Pancreas (tissue), 10 donors: Measurements from ENCODE around the gene RSPH3. TPM values are rescaled to one million over a fixed set of nuclear protein-coding genes. Genes with fewer than 3 reads are reported as not detected.
A peak's percentile ranks its signal among the peaks of the same experiment; 100 is the strongest.

ENCODE experiments used
- ATAC-seq, 4 donors: fragments of 200-7000 bp; cut with Tn5 transposase; one replicate each; pipeline versions ENCODE4 v1.8.0 to v1.9.1; 2020; ENCODE audit warnings: mild to moderate bottlenecking in 4 of 4, moderate library complexity in 4 of 4
- DNase-seq, 6 donors: peaks; one replicate each; pipeline ENCODE4 v3.0.0-alpha.2; 2020
- FAIRE-seq: peaks from 2 replicates; lab custom pipeline; 2012; peaks lifted over from hg19 to GRCh38; lab: Jason Lieb, UNC
- H3K27ac ChIP-seq, 4 donors: fragments of 200-600 bp; sonication (generic); 1 replicate in 3 of 4; 2 replicates in 1 of 4; pipeline versions ENCODE4 v1.5.0 to v1.8.0; 2020
- H3K27me3 ChIP-seq, 4 donors: fragments of 200-600 bp; one replicate each; pipeline ENCODE4 v1.8.0; 2021
- H3K36me3 ChIP-seq, 3 donors: fragments of 200-600 bp; sonication (generic) in 1 of 3; one replicate each; pipeline versions ENCODE4 v1.5.0 to v1.8.0; 2020 to 2021
- H3K4me1 ChIP-seq, 3 donors: fragments of 200-600 bp; one replicate each; pipeline ENCODE4 v1.8.0; 2021
- H3K4me3 ChIP-seq, 4 donors: fragments of 200-600 bp; sonication (generic) in 2 of 4; one replicate each; pipeline versions ENCODE4 v1.5.0 to v1.8.0; 2020 to 2021
- H3K9me3 ChIP-seq, 4 donors: fragments of 200-600 bp; one replicate each; pipeline ENCODE4 v1.8.0; 2021
- WGBS, 2 donors: extraction: QIAGEN DNeasy Blood & Tissue Kit; methylation state at CpG; one replicate each; pipeline ENCODE4 v1.1.7; 2013; 5-methylcytosine and 5-hydroxymethylcytosine counted together
- intact Hi-C, 3 donors: fragments of 100-400 bp; cut with DNase I; formaldehyde crosslinking; loops; one replicate each; pipeline versions ENCODE4 v1.11.1 to v1.14.2; 2022
- polyA plus RNA-seq, 2 donors: library from polyadenylated mRNA; stranded (reverse); fragments of 200-250 nt; gene quantifications; one replicate each; pipeline ENCODE4 v1.2.3, GENCODE V29; 2013
- total RNA-seq, 6 donors: library from RNA; stranded (reverse); fragmentation: NEBNext Ultra II Directional in 4 of 6; extraction: Animal tissue kit (Norgen Biotek cat#: 25700) in 4 of 6; gene quantifications; one replicate each; pipeline versions ENCODE4 v1.2.1 to v1.2.4, GENCODE V29; 2021 to 2023
- TF ChIP-seq, protein P1 (sequence below), 4 donors: fragments of 200-600 bp; sonication (generic) in 3 of 4; IDR thresholded peaks; one replicate each; pipeline versions ENCODE4 v1.5.0 to v1.8.0; 2021; ENCODE audit warnings: antibody characterized with exemption in 4 of 4
- donor health status: healthy with polysubstance abuse.
- donor health status: DM: no; HTN: no; CAD: no; lungs with moderate emphysema.
- donor health status: DM: no; HTN: no; CAD: no.
- donor health status: control.
- donor health status: control.
- donor health status: Bipolar disorder and iron deficiency.
- donor health status: DM: yes; HTN: yes; CAD: no.
- donor health status: DM: no; HTN: no; CAD: no.
- donor health status: DM: no; HTN: no; CAD: no.
- donor health status: DM: yes; HTN: yes; CAD: no.

RSPH3 gene
- total and polyA plus RNA-seq, 8 donors = 2.1 to 8.8 (median 4.7) TPM

DNA sequence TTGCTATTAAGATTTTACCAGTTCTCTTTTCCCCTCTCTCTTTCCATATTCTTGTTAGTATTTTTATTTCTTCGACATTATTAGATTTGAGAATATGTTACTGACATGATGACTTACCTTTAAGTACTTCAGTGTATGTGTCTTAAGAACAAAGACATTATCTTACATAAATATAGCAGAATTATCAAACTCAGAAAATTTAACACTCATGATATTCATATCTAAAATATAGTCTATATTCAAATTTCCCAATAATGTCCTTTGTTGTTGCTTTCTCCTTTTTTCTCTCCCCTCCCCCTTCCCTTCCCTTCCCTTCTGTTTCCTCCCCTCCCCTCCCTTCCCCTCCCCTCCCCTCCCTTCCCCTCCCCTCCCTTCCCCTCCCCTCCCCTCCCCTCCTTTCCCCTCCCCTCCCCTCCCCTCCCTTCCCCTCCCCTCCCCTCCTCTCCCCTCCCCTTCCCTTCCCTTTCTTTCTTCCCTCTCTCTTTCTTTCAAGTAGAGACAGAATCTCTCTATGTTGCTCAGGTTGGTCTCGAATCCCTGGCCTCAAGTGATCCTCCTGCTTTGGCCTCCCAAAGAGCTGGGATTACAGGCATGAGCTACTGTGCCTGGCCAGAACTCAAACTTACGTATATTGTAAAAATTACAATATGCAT is 56.5 kb downstream of the RSPH3 start:
- ATAC-seq = no peak
- WGBS, 2 donors = 97 to 98% methylated on average over 3 of the region's 3 CpGs
- no peak for DNase-seq
- intact Hi-C loops = no loop called here
- no peaks in the 10 kb centered on the region for H3K9me3 ChIP-seq
- FAIRE-seq = no peak
- H3K27ac ChIP-seq = no peak overlapping the region
- TF ChIP-seq, protein P1, sequence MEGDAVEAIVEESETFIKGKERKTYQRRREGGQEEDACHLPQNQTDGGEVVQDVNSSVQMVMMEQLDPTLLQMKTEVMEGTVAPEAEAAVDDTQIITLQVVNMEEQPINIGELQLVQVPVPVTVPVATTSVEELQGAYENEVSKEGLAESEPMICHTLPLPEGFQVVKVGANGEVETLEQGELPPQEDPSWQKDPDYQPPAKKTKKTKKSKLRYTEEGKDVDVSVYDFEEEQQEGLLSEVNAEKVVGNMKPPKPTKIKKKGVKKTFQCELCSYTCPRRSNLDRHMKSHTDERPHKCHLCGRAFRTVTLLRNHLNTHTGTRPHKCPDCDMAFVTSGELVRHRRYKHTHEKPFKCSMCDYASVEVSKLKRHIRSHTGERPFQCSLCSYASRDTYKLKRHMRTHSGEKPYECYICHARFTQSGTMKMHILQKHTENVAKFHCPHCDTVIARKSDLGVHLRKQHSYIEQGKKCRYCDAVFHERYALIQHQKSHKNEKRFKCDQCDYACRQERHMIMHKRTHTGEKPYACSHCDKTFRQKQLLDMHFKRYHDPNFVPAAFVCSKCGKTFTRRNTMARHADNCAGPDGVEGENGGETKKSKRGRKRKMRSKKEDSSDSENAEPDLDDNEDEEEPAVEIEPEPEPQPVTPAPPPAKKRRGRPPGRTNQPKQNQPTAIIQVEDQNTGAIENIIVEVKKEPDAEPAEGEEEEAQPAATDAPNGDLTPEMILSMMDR (IDR thresholded peaks at IDR 0.05) = no peak
- H3K27me3 ChIP-seq = no peaks in the 10 kb centered on the region
- H3K4me3 ChIP-seq = no peak overlapping the region
- no peaks in the 10 kb centered on the region for H3K4me1 ChIP-seq
- H3K36me3 ChIP-seq = no peaks in the 10 kb centered on the region

DNA sequence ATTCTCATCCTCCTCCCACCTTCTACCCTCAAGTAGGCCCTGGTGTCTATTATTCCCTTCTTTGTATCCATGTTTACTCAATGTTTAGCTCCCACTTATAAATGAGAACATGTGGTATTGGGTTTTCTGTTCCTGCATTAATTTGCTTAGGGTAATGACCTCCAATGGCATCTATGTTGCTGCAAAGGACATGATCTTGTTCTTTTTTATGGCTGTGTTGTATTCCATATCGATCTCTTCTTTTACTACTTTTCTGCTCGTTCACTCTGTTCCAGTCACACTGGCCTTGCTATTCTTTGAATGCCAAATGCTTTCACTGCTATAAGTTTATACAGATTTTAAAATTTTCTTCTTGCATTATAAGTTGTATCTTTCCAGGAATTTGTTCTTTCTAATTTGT is 57.7 kb downstream of the RSPH3 start:
- 96 to 98% methylated on average over 2 of the region's 2 CpGs for WGBS, 2 donors
- FAIRE-seq = no peak
- no peak for ATAC-seq
- no peaks in the 10 kb centered on the region for H3K36me3 ChIP-seq
- intact Hi-C loops = no loop called here
- no peak for DNase-seq
- H3K4me1 ChIP-seq = no peaks in the 10 kb centered on the region
- H3K27me3 ChIP-seq = no peaks in the 10 kb centered on the region
- no peak overlapping the region for H3K4me3 ChIP-seq
- TF ChIP-seq, protein P1 (IDR thresholded peaks at IDR 0.05) = no peak
- no peaks in the 10 kb centered on the region for H3K9me3 ChIP-seq
- no peak overlapping the region for H3K27ac ChIP-seq

DNA sequence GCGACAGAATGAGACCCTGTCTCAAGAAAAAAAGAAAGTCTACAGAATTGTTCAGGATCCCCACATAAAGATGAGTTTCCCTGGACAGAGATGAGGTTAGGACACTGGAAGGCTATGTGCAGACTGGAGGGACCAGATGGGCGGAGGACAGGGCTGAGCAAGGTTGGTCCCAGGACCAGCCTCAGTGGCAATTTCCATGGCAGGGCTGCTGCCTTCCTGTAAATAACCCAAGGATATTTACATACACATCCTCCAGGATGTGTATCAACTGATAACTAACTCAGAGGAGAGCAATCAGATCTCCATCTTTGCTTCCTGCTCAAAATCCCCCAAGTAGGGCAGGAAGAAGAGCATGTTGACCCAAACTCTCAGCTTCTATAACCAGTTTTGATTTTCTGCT is 58.8 kb downstream of the RSPH3 start:
- intact Hi-C loops = no loop called here
- H3K4me1 ChIP-seq = no peaks in the 10 kb centered on the region
- 72 to 98% methylated on average over 2 of the region's 2 CpGs for WGBS, 2 donors

DNA sequence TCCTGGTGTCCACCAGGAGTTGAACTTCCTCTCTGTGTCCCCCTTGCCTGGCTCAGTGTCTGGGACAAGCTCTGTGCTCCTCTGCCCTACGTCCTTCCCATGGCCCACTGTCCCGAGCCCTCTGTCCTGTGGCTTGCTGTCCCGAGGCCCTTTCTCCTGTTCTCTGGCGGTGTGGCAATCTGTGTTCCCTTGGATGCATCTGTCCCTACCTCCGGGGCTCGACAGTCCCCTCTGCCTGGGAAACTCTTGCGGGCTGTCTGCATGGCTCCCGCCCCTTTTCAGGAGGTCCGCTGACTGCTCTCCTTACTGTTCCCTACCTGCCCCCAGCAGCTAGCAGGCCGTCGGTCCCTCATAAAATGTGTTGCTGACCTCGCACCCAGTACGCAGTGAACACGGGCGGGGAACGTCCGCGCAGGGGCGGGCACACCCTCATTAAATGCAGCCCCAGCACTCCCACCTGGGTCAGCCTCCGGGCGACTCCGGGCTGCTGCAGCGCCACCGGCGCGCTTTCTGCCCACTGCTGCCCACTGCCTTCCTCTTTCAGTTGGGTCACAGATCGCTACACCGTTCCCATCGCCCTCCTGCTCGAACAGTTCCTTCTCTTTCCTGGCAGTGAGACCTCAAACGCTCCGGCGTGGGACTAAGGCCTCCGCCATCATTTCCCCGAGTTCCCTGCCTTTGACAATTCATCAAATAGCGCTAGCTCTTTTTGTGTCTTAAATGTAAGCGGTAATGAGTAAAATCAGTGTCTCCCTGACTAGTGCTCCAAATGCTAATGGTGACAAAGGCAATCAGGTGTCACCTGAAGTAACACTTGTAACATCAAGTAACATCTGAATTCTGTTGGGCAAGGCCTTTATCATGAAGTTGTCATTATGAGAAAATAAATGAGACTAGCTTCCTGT is 60.5 kb downstream of the RSPH3 start:
- no peak overlapping the region for H3K27ac ChIP-seq
- peak in 1 of 6 donors; percentile 43 for DNase-seq

More for the DNA sequence above, 58.8 kb downstream of the RSPH3 start:
- Histone ChIP-seq H3K9me3 (no peaks in the 10 kb centered on the region), H3K27me3 (no peaks in the 10 kb centered on the region), H3K36me3 (no peaks in the 10 kb centered on the region), H3K4me3 (no peak overlapping the region), H3K27ac (no peak overlapping the region)
- ATAC-seq (no peak), FAIRE-seq (no peak), DNase-seq (no peak)
- TF ChIP-seq, protein P1 (IDR thresholded peaks at IDR 0.05) = no peak

More for the DNA sequence above, 60.5 kb downstream of the RSPH3 start:
- TF ChIP-seq, protein P1 (IDR thresholded peaks at IDR 0.05) = no peak
- Histone ChIP-seq H3K4me1 (no peaks in the 10 kb centered on the region), H3K36me3 (no peaks in the 10 kb centered on the region), H3K9me3 (no peaks in the 10 kb centered on the region), H3K4me3 (no peak overlapping the region), H3K27me3 (no peaks in the 10 kb centered on the region)
- FAIRE-seq (no peak), ATAC-seq (peak in 3 of 4 donors; percentile 11 to 25 (median 14))
- intact Hi-C loops = no loop called here
- 60 to 62% methylated on average over 33 to 37 of the region's 37 CpGs for WGBS, 2 donors
